Astrocyte (in vitro differentiated cells and primary cell): ENCODE measurements around the gene CKAP5. TPM values are rescaled to one million over a fixed set of nuclear protein-coding genes. Genes with fewer than 3 reads are reported as not detected.
A peak's percentile ranks its signal among the peaks of the same experiment; 100 is the strongest.

Experiments used
- DNase-seq: peaks from one replicate; pipeline ENCODE4 v3.0.0-alpha.2; 2010; ENCODE audit warnings: low read depth
- FAIRE-seq: peaks from 2 replicates; lab custom pipeline; 2011; peaks lifted over from hg19 to GRCh38; lab: Jason Lieb, UNC
- H2AFZ ChIP-seq: 2 replicates; pipeline ENCODE4 v1.6.0; 2012; ENCODE audit warnings: low read depth, low read length, inconsistent platforms
- H3K27ac ChIP-seq: 2 replicates; pipeline ENCODE4 v1.5.1; 2011; ENCODE audit warnings: low read depth, low read length, inconsistent platforms
- H3K27me3 ChIP-seq: 2 replicates; pipeline ENCODE4 v1.6.0; 2011; ENCODE audit warnings: low read length, inconsistent platforms; ENCODE audit not compliant: insufficient read depth
- H3K36me3 ChIP-seq: 2 replicates; pipeline ENCODE4 v1.5.1; 2011; ENCODE audit warnings: low read length, inconsistent platforms; ENCODE audit not compliant: insufficient read depth
- H3K4me1 ChIP-seq: 2 replicates; pipeline ENCODE4 v1.5.1; 2011; ENCODE audit warnings: low read length, inconsistent platforms; ENCODE audit not compliant: insufficient read depth
- H3K4me2 ChIP-seq: 2 replicates; pipeline ENCODE4 v1.6.0; 2012; ENCODE audit warnings: low read length, inconsistent platforms
- H3K4me3 ChIP-seq: 2 replicates; pipeline ENCODE4 v1.5.1; 2011; ENCODE audit warnings: low read depth, mild to moderate bottlenecking, low read length, inconsistent platforms; ENCODE audit not compliant: insufficient read depth
- H3K79me2 ChIP-seq: 2 replicates; pipeline ENCODE4 v1.6.0; 2012; ENCODE audit warnings: mild to moderate bottlenecking, low read length, inconsistent platforms; ENCODE audit not compliant: insufficient read depth
- H3K9ac ChIP-seq: 2 replicates; pipeline ENCODE4 v1.6.0; 2012; ENCODE audit warnings: mild to moderate bottlenecking, low read length, inconsistent platforms
- H3K9me3 ChIP-seq: 2 replicates; pipeline ENCODE4 v1.5.1; 2012; ENCODE audit warnings: low read depth, mild to moderate bottlenecking, low read length, inconsistent platforms; ENCODE audit not compliant: insufficient read depth
- H4K20me1 ChIP-seq: 2 replicates; pipeline ENCODE4 v1.6.0; 2012; ENCODE audit warnings: low read length, inconsistent platforms; ENCODE audit not compliant: insufficient read depth
- H3K27ac Mint-ChIP-seq: one replicate; pipeline ENCODE4 v1.8.0; 2021; ENCODE audit warnings: mild to moderate bottlenecking, mixed read lengths; ENCODE audit not compliant: unreplicated experiment
- H3K27me3 Mint-ChIP-seq: one replicate; pipeline ENCODE4 v1.8.0; 2021; ENCODE audit warnings: low read depth, mixed read lengths; ENCODE audit not compliant: unreplicated experiment
- H3K36me3 Mint-ChIP-seq: one replicate; pipeline ENCODE4 v1.8.0; 2021; ENCODE audit warnings: low read depth, mixed read lengths; ENCODE audit not compliant: unreplicated experiment
- H3K4me1 Mint-ChIP-seq: one replicate; pipeline ENCODE4 v1.8.0; 2021; ENCODE audit warnings: low read depth, mixed read lengths; ENCODE audit not compliant: unreplicated experiment
- H3K4me3 Mint-ChIP-seq: one replicate; pipeline ENCODE4 v1.8.0; 2021; ENCODE audit warnings: mild to moderate bottlenecking, moderate library complexity, mixed read lengths; ENCODE audit not compliant: unreplicated experiment
- H3K9me3 Mint-ChIP-seq: one replicate; pipeline ENCODE4 v1.8.0; 2021; ENCODE audit warnings: mild to moderate bottlenecking, mixed read lengths; ENCODE audit not compliant: unreplicated experiment
- EZH2 ChIP-seq: IDR thresholded peaks from 2 replicates; pipeline ENCODE4 v1.6.1; 2012; ENCODE audit warnings: mild to moderate bottlenecking, low read length, inconsistent platforms; ENCODE audit not compliant: insufficient read depth
- total RNA-seq: library from RNA; stranded (reverse); gene quantifications from 2 replicates; pipeline ENCODE4 v1.2.1, GENCODE V29; 2021
- TF ChIP-seq, protein P1 (sequence below): IDR thresholded peaks from 2 replicates; pipeline ENCODE4 v1.5.1; 2011; ENCODE audit warnings: low read depth, mild to moderate bottlenecking, inconsistent platforms, low read length, moderate library complexity; ENCODE audit not compliant: insufficient read depth

The CKAP5 gene
- total RNA-seq, 1 donor from 2014 or later: 99.9 TPM

DNA sequence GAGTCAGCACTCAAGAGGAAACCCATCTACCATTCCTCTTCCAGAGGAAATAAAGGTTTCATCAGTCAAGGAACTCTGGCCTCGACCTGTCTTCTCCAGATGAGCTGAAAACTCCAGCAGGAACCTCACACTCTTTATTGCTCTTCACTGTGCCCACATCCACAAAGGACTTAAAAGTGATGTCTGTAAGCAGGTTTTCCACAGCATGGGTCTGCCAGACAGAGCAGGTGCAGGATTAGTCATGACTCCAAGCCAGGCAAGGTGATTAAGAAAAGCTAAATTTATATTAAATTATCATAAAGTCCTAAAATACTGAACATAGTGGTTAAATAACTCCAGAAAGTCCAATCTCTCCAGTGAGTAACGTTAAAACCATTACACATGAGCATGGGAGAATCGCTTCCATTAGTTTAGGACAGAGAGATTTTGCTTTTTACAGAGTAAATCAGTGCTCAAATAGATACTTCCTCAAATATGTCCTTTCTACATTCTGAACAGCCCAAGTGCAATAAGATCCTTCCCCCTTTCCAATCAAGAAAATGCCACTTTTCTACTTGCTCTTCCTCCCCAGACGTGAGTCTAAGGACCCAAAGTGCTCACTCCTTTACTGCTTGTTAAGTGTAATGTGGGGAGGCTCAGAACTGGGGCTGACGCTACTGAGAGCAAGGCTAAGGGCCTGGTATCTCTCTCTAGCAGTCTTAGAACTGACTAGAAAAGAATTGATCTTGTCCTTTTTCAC, 10.7 kb upstream of the CKAP5 start:
- H3K9me3 ChIP-seq: no peaks in the 10 kb centered on the region
- no peaks in the 10 kb centered on the region for H3K79me2 ChIP-seq
- Mint-ChIP-seq H3K9me3 (no peaks in the 10 kb centered on the region), H3K27ac (no peak overlapping the region), H3K4me1 (no peaks in the 10 kb centered on the region), H3K4me3 (no peak overlapping the region), H3K27me3 (no peaks in the 10 kb centered on the region), H3K36me3 (peaks cover 18% of the 10 kb centered on the region)
- DNase-seq (no peak), FAIRE-seq (no peak)
- no peak overlapping the region for H3K4me2 ChIP-seq
- no peak overlapping the region for H3K9ac ChIP-seq
- no peak for TF ChIP-seq EZH2
- TF ChIP-seq, protein P1, sequence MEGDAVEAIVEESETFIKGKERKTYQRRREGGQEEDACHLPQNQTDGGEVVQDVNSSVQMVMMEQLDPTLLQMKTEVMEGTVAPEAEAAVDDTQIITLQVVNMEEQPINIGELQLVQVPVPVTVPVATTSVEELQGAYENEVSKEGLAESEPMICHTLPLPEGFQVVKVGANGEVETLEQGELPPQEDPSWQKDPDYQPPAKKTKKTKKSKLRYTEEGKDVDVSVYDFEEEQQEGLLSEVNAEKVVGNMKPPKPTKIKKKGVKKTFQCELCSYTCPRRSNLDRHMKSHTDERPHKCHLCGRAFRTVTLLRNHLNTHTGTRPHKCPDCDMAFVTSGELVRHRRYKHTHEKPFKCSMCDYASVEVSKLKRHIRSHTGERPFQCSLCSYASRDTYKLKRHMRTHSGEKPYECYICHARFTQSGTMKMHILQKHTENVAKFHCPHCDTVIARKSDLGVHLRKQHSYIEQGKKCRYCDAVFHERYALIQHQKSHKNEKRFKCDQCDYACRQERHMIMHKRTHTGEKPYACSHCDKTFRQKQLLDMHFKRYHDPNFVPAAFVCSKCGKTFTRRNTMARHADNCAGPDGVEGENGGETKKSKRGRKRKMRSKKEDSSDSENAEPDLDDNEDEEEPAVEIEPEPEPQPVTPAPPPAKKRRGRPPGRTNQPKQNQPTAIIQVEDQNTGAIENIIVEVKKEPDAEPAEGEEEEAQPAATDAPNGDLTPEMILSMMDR: no peak
- H3K4me3 ChIP-seq: no peak overlapping the region
- H2AFZ ChIP-seq: no peak overlapping the region
- H3K27ac ChIP-seq: no peak overlapping the region
- no peaks in the 10 kb centered on the region for H3K27me3 ChIP-seq
- H3K4me1 ChIP-seq: peaks cover 5% of the 10 kb centered on the region
- H3K36me3 ChIP-seq: peaks cover 3% of the 10 kb centered on the region
- no peaks in the 10 kb centered on the region for H4K20me1 ChIP-seq

DNA sequence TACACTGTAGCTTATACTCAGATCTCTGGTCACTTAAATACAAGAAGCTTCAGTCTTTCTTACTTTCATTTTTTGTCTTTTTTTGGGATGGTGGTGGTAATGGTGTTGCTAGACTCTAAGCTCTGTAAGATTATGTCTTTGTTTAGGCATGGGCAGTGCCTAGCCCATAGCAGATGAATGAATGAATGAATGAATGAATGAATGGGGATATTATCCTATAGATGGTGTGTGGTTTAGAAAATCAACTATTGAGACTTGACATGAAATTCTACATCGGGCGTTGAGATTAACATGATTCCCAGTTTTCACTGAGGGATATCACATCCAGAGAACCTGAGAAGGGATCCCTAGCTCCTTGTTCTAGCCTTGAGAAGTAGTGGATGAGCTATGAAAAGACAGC, 9.8 kb upstream of the CKAP5 start:
- Mint-ChIP-seq H3K9me3 (no peaks in the 10 kb centered on the region), H3K27ac (no peak overlapping the region), H3K4me3 (no peak overlapping the region), H3K36me3 (peaks cover 18% of the 10 kb centered on the region), H3K27me3 (no peaks in the 10 kb centered on the region), H3K4me1 (no peaks in the 10 kb centered on the region)
- H4K20me1 ChIP-seq: no peaks in the 10 kb centered on the region
- no peak for FAIRE-seq
- no peak overlapping the region for H3K4me2 ChIP-seq
- peaks cover 5% of the 10 kb centered on the region for H3K4me1 ChIP-seq
- H2AFZ ChIP-seq: no peak overlapping the region
- no peak overlapping the region for H3K27ac ChIP-seq
- no peak overlapping the region for H3K9ac ChIP-seq
- TF ChIP-seq, protein P1: no peak
- TF ChIP-seq EZH2: no peak
- H3K27me3 ChIP-seq: no peaks in the 10 kb centered on the region
- H3K36me3 ChIP-seq: peaks cover 2% of the 10 kb centered on the region
- H3K9me3 ChIP-seq: no peaks in the 10 kb centered on the region
- DNase-seq: no peak
- H3K79me2 ChIP-seq: no peaks in the 10 kb centered on the region
- no peak overlapping the region for H3K4me3 ChIP-seq

DNA sequence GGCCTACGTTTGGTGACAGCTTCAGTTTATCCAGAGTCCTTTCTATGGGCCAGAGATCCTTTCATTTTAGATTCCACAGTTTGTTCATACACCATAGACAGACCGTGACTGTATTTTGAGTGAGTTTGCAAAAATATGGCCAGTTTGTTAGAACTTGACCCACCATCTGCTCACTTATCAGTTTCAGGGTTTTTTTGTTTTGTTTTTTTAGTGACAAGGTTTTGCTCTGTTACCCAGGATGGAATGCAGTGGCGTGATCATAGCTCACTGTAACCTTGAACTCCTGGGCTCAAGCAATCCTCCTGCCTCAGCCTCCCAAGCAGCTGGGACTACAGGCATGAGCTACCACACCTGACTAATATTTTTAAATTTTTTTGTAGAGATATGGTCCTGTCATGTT, 9.1 kb upstream of the CKAP5 start:
- no peaks in the 10 kb centered on the region for H3K9me3 Mint-ChIP-seq
- H3K36me3 ChIP-seq: no peaks in the 10 kb centered on the region
- H3K27me3 Mint-ChIP-seq: no peaks in the 10 kb centered on the region
- H3K9me3 ChIP-seq: no peaks in the 10 kb centered on the region
- no peak overlapping the region for H2AFZ ChIP-seq
- H3K79me2 ChIP-seq: no peaks in the 10 kb centered on the region
- FAIRE-seq: no peak
- H4K20me1 ChIP-seq: no peaks in the 10 kb centered on the region
- DNase-seq: peak; percentile 23
- peaks cover 5% of the 10 kb centered on the region for H3K4me1 ChIP-seq
- no peak overlapping the region for H3K27ac Mint-ChIP-seq
- no peak overlapping the region for H3K4me3 ChIP-seq
- no peaks in the 10 kb centered on the region for H3K4me1 Mint-ChIP-seq
- no peak overlapping the region for H3K4me3 Mint-ChIP-seq
- peak overlapping the region; percentile 28 for H3K9ac ChIP-seq
- peaks cover 18% of the 10 kb centered on the region for H3K36me3 Mint-ChIP-seq
- peak overlapping the region; percentile 67 for H3K27ac ChIP-seq
- H3K27me3 ChIP-seq: no peaks in the 10 kb centered on the region
- H3K4me2 ChIP-seq: peak overlapping the region; percentile 28
- TF ChIP-seq, protein P1: no peak
- TF ChIP-seq EZH2: no peak
